OCI-LY1 (cell line): ENCODE results near the gene MTMR2.

Experiments
- H2AFZ ChIP-seq: fragments of 200-600 bp; sonication (generic), shearing (Covaris generic); 2 replicates; pipeline ENCODE4 v1.6.0; 2014; ENCODE audit warnings: antibody characterized with exemption, mild to moderate bottlenecking, low read length
- H3F3A ChIP-seq: fragments of 200-600 bp; sonication (generic), shearing (Covaris generic); 2 replicates; pipeline ENCODE4 v1.6.0; 2014; ENCODE audit warnings: mild to moderate bottlenecking, antibody characterized with exemption, low read length, moderate library complexity; ENCODE audit not compliant: insufficient read depth
- H3K27ac ChIP-seq: fragments of 200-600 bp; sonication (generic); 2 replicates; pipeline ENCODE4 v1.5.1; 2014; ENCODE audit warnings: low read length, mixed run types, mild to moderate bottlenecking, low read depth; ENCODE audit not compliant: poor library complexity, severe bottlenecking
- H3K27me3 ChIP-seq: fragments of 200-600 bp; sonication (generic); 2 replicates; pipeline ENCODE4 v1.6.0; 2014; ENCODE audit warnings: antibody characterized with exemption, mild to moderate bottlenecking, low read length, moderate library complexity; ENCODE audit not compliant: insufficient read depth
- H3K36me3 ChIP-seq: fragments of 200-600 bp; sonication (generic); 2 replicates; pipeline ENCODE4 v1.6.1; 2014; ENCODE audit warnings: mild to moderate bottlenecking, antibody characterized with exemption, low read length, moderate library complexity, mixed read lengths; ENCODE audit not compliant: insufficient read depth
- H3K4me1 ChIP-seq: fragments of 200-600 bp; sonication (generic); 2 replicates; pipeline ENCODE4 v1.5.1; 2014; ENCODE audit warnings: mild to moderate bottlenecking, low read length, moderate library complexity; ENCODE audit not compliant: insufficient read depth, severe bottlenecking
- H3K4me2 ChIP-seq: fragments of 200-600 bp; sonication (generic), shearing (Covaris generic); 2 replicates; pipeline ENCODE4 v1.6.1; 2014; ENCODE audit warnings: low read length
- H3K4me3 ChIP-seq: fragments of 200-600 bp; sonication (generic); 2 replicates; pipeline ENCODE4 v1.5.1; 2014; ENCODE audit warnings: low read length, low read depth, mild to moderate bottlenecking, mixed read lengths; ENCODE audit not compliant: poor library complexity, severe bottlenecking
- H3K79me2 ChIP-seq: fragments of 200-600 bp; shearing (Covaris generic); 2 replicates; pipeline ENCODE4 v1.6.1; 2016; ENCODE audit warnings: mixed run types, low read length, mixed read lengths; ENCODE audit not compliant: insufficient read depth
- H3K9ac ChIP-seq: fragments of 200-600 bp; sonication (generic), shearing (Covaris generic); 2 replicates; pipeline ENCODE4 v1.6.1; 2014; ENCODE audit warnings: mild to moderate bottlenecking, low read length, mixed read lengths
- H3K9me2 ChIP-seq: fragments of 200-600 bp; sonication (generic), shearing (Covaris generic); 2 replicates; pipeline ENCODE4 v1.6.1; 2014; ENCODE audit warnings: low read depth, mild to moderate bottlenecking, low read length, mixed read lengths
- H3K9me3 ChIP-seq: fragments of 200-600 bp; shearing (Covaris generic); 2 replicates; pipeline ENCODE4 v1.6.1; 2014; ENCODE audit warnings: low read length, mixed read lengths
- H4K20me1 ChIP-seq: fragments of 200-600 bp; sonication (generic), shearing (Covaris generic); 2 replicates; pipeline ENCODE4 v1.6.0; 2016; ENCODE audit warnings: mild to moderate bottlenecking, low read length; ENCODE audit not compliant: insufficient read depth
- CTCF ChIP-seq: fragments of 200-600 bp; sonication (generic), shearing (Covaris generic); IDR thresholded peaks from 2 replicates; pipeline ENCODE4 v1.5.1; 2017; ENCODE audit warnings: mild to moderate bottlenecking, antibody characterized with exemption, low read length, moderate library complexity, mixed read lengths
- EZH2 ChIP-seq: fragments of 200-600 bp; sonication (generic), shearing (Covaris generic); IDR thresholded peaks from 2 replicates; pipeline ENCODE4 v1.8.0; 2017; ENCODE audit warnings: borderline replicate concordance, mixed run types, mild to moderate bottlenecking, antibody characterized with exemption, low read length, moderate library complexity, mixed read lengths

Gene MTMR2

GRCh38 chr11:95895815-95896214 is 28.1 kb downstream of the MTMR2 start:
- TF ChIP-seq CTCF, result no peak
- no peak for TF ChIP-seq EZH2
- H3K79me2 ChIP-seq, result no peaks in the 10 kb centered on the region
- H4K20me1 ChIP-seq, result no peaks in the 10 kb centered on the region
- no peaks in the 10 kb centered on the region for H3F3A ChIP-seq
- no peak overlapping the region for H3K9ac ChIP-seq
- peaks cover 9% of the 10 kb centered on the region for H3K4me1 ChIP-seq
- H3K9me3 ChIP-seq, result no peaks in the 10 kb centered on the region
- H2AFZ ChIP-seq, result no peak overlapping the region
- H3K9me2 ChIP-seq, result no peaks in the 10 kb centered on the region
- H3K27me3 ChIP-seq, result no peaks in the 10 kb centered on the region
- no peaks in the 10 kb centered on the region for H3K36me3 ChIP-seq
- H3K4me3 ChIP-seq, result no peak overlapping the region
- no peak overlapping the region for H3K27ac ChIP-seq
- no peak overlapping the region for H3K4me2 ChIP-seq

GRCh38 chr11:95892892-95893570 is 30.9 kb downstream of the MTMR2 start:
- Histone ChIP-seq H3K9me3 (no peaks in the 10 kb centered on the region), H3K36me3 (no peaks in the 10 kb centered on the region), H3K27me3 (no peaks in the 10 kb centered on the region), H3K4me2 (no peak overlapping the region), H3K4me1 (peaks cover 9% of the 10 kb centered on the region), H3K9ac (no peak overlapping the region), H3K27ac (no peak overlapping the region), H3K9me2 (no peaks in the 10 kb centered on the region), H3F3A (no peaks in the 10 kb centered on the region), H2AFZ (no peak overlapping the region), H3K4me3 (no peak overlapping the region), H3K79me2 (no peaks in the 10 kb centered on the region), H4K20me1 (no peaks in the 10 kb centered on the region)
- TF ChIP-seq EZH2, result no peak
- TF ChIP-seq CTCF, result no peak

GRCh38 chr11:95892492-95892891 is 31.4 kb downstream of the MTMR2 start:
- Histone ChIP-seq H3K36me3 (no peaks in the 10 kb centered on the region), H3K27me3 (no peaks in the 10 kb centered on the region), H3K27ac (no peak overlapping the region), H3K79me2 (no peaks in the 10 kb centered on the region), H2AFZ (no peak overlapping the region), H3K9ac (no peak overlapping the region), H3K9me3 (no peaks in the 10 kb centered on the region), H3K4me2 (no peak overlapping the region), H4K20me1 (no peaks in the 10 kb centered on the region), H3K4me3 (no peak overlapping the region), H3K9me2 (no peaks in the 10 kb centered on the region), H3F3A (no peaks in the 10 kb centered on the region), H3K4me1 (peaks cover 9% of the 10 kb centered on the region)
- TF ChIP-seq EZH2, result no peak
- no peak for TF ChIP-seq CTCF
